Upper lobe of left lung (tissue), 4 donors: ENCODE data around the gene SPINT2.

Source experiments
- CTCF ChIP-seq, 6 experiments: fragments of 450-650 bp in 4 of 6; fragments of 200-600 bp in 2 of 6; sonication (generic) in 2 of 6; IDR thresholded peaks; one replicate each; pipeline ENCODE4 v1.5.1; 2016 to 2019; ENCODE audit warnings: antibody characterized with exemption in 6 of 6
- EP300 ChIP-seq, 4 donors: sonication (generic); formaldehyde crosslinking; IDR thresholded peaks; one replicate each; pipeline ENCODE4 v1.5.1; 2017; ENCODE audit warnings: antibody characterized with exemption in 4 of 4, control low read depth in 2 of 4
- POLR2A ChIP-seq, 4 donors: fragments of 450-650 bp; IDR thresholded peaks; one replicate each; pipeline ENCODE4 v1.5.1; 2016 to 2017; ENCODE audit warnings: antibody characterized with exemption in 4 of 4, mild to moderate bottlenecking in 2 of 4
- POLR2AphosphoS5 ChIP-seq, 2 donors: sonication (generic); formaldehyde crosslinking; IDR thresholded peaks; one replicate each; pipeline ENCODE4 v1.5.1; 2017; ENCODE audit warnings: antibody characterized with exemption in 2 of 2

- TF ChIP-seq CTCF (IDR thresholded peaks at IDR 0.05): no peak
- no peak for TF ChIP-seq POLR2A (IDR thresholded peaks at IDR 0.05)
- no peak for TF ChIP-seq POLR2AphosphoS5 (IDR thresholded peaks at IDR 0.05)
- TF ChIP-seq EP300 (IDR thresholded peaks at IDR 0.05): no peak
Observed at GRCh38 chr19:38294090-38294489, 29.7 kb downstream of the SPINT2 start.
